OCI-LY1 (cell line): ENCODE results near the gene TNFAIP3.
"Not testable (repeated sequence)": the region's sequence is repeated elsewhere in the genome, so short reads cannot be mapped to it uniquely, and the experiment has no call there.

Experiments
- EZH2 ChIP-seq: fragments of 200-600 bp; sonication (generic), shearing (Covaris generic); IDR thresholded peaks from 2 replicates; pipeline ENCODE4 v1.8.0; 2017; ENCODE audit warnings: borderline replicate concordance, mixed run types, mild to moderate bottlenecking, antibody characterized with exemption, low read length, moderate library complexity, mixed read lengths
- TF ChIP-seq, protein P1 (sequence below): fragments of 200-600 bp; sonication (generic), shearing (Covaris generic); IDR thresholded peaks from 2 replicates; pipeline ENCODE4 v1.5.1; 2017; ENCODE audit warnings: mild to moderate bottlenecking, antibody characterized with exemption, low read length, moderate library complexity, mixed read lengths

DNA sequence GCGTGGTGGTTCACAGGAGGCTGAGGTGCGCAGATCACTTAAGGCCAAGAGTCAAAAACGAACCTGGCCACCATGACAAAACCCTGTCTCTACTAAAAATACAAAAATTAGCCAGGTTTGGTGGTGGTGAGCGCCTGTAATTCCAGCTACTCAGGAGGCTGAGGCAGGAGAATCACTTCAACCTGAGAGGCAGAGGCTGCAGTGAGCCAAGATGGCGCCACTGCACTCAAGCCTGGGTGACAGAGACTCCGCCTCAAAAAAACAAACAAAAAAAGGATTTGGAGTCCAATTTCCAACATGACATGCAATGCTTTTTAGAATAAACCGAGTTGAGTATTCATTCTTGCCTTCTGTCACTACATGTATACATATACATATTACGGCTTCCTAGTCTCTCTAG lies 27.3 kb downstream of the TNFAIP3 start:
- TF ChIP-seq, protein P1, sequence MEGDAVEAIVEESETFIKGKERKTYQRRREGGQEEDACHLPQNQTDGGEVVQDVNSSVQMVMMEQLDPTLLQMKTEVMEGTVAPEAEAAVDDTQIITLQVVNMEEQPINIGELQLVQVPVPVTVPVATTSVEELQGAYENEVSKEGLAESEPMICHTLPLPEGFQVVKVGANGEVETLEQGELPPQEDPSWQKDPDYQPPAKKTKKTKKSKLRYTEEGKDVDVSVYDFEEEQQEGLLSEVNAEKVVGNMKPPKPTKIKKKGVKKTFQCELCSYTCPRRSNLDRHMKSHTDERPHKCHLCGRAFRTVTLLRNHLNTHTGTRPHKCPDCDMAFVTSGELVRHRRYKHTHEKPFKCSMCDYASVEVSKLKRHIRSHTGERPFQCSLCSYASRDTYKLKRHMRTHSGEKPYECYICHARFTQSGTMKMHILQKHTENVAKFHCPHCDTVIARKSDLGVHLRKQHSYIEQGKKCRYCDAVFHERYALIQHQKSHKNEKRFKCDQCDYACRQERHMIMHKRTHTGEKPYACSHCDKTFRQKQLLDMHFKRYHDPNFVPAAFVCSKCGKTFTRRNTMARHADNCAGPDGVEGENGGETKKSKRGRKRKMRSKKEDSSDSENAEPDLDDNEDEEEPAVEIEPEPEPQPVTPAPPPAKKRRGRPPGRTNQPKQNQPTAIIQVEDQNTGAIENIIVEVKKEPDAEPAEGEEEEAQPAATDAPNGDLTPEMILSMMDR, result not testable (repeated sequence)
- TF ChIP-seq EZH2, result not testable (repeated sequence)
